Neuronal stem cell (in vitro differentiated cells): ENCODE data around the gene PRIM2.

ENCODE experiments used
- DNase-seq: peaks from one replicate; pipeline ENCODE4 v3.0.0-alpha.2; 2013; ENCODE audit warnings: low spot score
- H2AFZ ChIP-seq: one replicate; pipeline ENCODE4 v1.6.1; 2013; ENCODE audit warnings: mild to moderate bottlenecking, low read length, inconsistent platforms
- H2AK5ac ChIP-seq: 2 replicates; pipeline ENCODE4 v1.6.1; 2013; ENCODE audit warnings: low read depth, mild to moderate bottlenecking, inconsistent platforms, low read length, moderate library complexity, mixed read lengths
- H2BK120ac ChIP-seq: 2 replicates; pipeline ENCODE4 v1.6.1; 2013; ENCODE audit warnings: low read depth, mild to moderate bottlenecking, inconsistent platforms, low read length, moderate library complexity, mixed read lengths
- H2BK12ac ChIP-seq: one replicate; pipeline ENCODE4 v1.6.1; 2013; ENCODE audit warnings: low read length, inconsistent platforms
- H2BK15ac ChIP-seq: 2 replicates; pipeline ENCODE4 v1.6.1; 2013; ENCODE audit warnings: mild to moderate bottlenecking, low read length, inconsistent platforms, mixed read lengths
- H2BK5ac ChIP-seq: one replicate; pipeline ENCODE4 v1.6.1; 2013; ENCODE audit warnings: inconsistent platforms, mild to moderate bottlenecking, low read length, moderate library complexity
- H3K14ac ChIP-seq: one replicate; pipeline ENCODE4 v1.6.1; 2013; ENCODE audit warnings: low read length, inconsistent platforms
- H3K18ac ChIP-seq: 2 replicates; pipeline ENCODE4 v1.6.1; 2013; ENCODE audit warnings: low read length, inconsistent platforms
- H3K23ac ChIP-seq: 2 replicates; pipeline ENCODE4 v1.6.1; 2013; ENCODE audit warnings: low read depth, mild to moderate bottlenecking, mixed read lengths, low read length, inconsistent platforms; ENCODE audit not compliant: poor library complexity
- H3K27ac ChIP-seq: replicated peaks from 3 replicates; pipeline ENCODE4 v1.5.1; 2013; ENCODE audit warnings: low read length, inconsistent platforms
- H3K27me3 ChIP-seq, 3 experiments: 2 replicates each; pipeline ENCODE4 v1.6.1; 2013; ENCODE audit warnings: low read length in 3 of 3, mild to moderate bottlenecking in 2 of 3, inconsistent platforms in 1 of 3, low read depth in 1 of 3, mixed read lengths in 1 of 3, moderate library complexity in 1 of 3; ENCODE audit not compliant: control insufficient read depth in 3 of 3, insufficient read depth in 3 of 3
- H3K36me3 ChIP-seq, 2 donors: replicated peaks in 1 of 2; 2 replicates each; pipeline ENCODE4 v1.6.1; 2013; ENCODE audit warnings: low read length in 2 of 2; ENCODE audit not compliant: control insufficient read depth in 2 of 2, insufficient read depth in 2 of 2
- H3K4ac ChIP-seq: 2 replicates; pipeline ENCODE4 v1.6.1; 2013; ENCODE audit warnings: inconsistent platforms, mild to moderate bottlenecking, low read length, moderate library complexity
- H3K4me1 ChIP-seq, 2 donors: 1 replicate in 1 of 2; 2 replicates in 1 of 2; pipeline ENCODE4 v1.6.1; 2013; ENCODE audit warnings: low read length in 2 of 2, low read depth in 1 of 2; ENCODE audit not compliant: control insufficient read depth in 2 of 2, insufficient read depth in 1 of 2
- H3K4me2 ChIP-seq: one replicate; pipeline ENCODE4 v1.6.1; 2013; ENCODE audit warnings: mild to moderate bottlenecking, low read length, inconsistent platforms; ENCODE audit not compliant: insufficient read depth, poor library complexity, severe bottlenecking
- H3K4me3 ChIP-seq, 2 donors: 2 replicates each; pipeline ENCODE4 v1.5.1; 2013; ENCODE audit warnings: low read length in 2 of 2, mild to moderate bottlenecking in 2 of 2, inconsistent platforms in 1 of 2, moderate library complexity in 1 of 2
- H3K79me1 ChIP-seq: one replicate; pipeline ENCODE4 v1.6.1; 2013; ENCODE audit warnings: low read depth, mild to moderate bottlenecking, inconsistent platforms, low read length, moderate library complexity
- H3K9ac ChIP-seq: one replicate; pipeline ENCODE4 v1.6.1; 2013; ENCODE audit warnings: mild to moderate bottlenecking, low read depth, low read length, inconsistent platforms; ENCODE audit not compliant: poor library complexity
- H3K9me3 ChIP-seq, 2 donors: replicated peaks in 1 of 2; 2 replicates each; pipeline versions ENCODE3 to v1.6.1; 2013; ENCODE audit warnings: low read length in 2 of 2, mild to moderate bottlenecking in 2 of 2, inconsistent platforms in 1 of 2, low read depth in 1 of 2, mixed read lengths in 1 of 2, moderate library complexity in 1 of 2; ENCODE audit not compliant: control insufficient read depth in 2 of 2, insufficient read depth in 1 of 2
- H4K8ac ChIP-seq: one replicate; pipeline ENCODE4 v1.6.1; 2013; ENCODE audit warnings: low read depth, mild to moderate bottlenecking, inconsistent platforms, low read length, moderate library complexity
- H4K91ac ChIP-seq: one replicate; pipeline ENCODE4 v1.6.1; 2013; ENCODE audit warnings: low read length, low read depth, mild to moderate bottlenecking, inconsistent platforms; ENCODE audit not compliant: poor library complexity
- whole genome bisulfite sequencing, 2 donors: extraction: QIAGEN DNeasy Blood & Tissue Kit; methylation state at CpG; one replicate each; pipeline ENCODE4 v1.1.7; 2013; ENCODE audit warnings: missing lambda C conversion rate in 2 of 2, mixed read lengths in 1 of 2; ENCODE audit not compliant: insufficient read length in 2 of 2, insufficient replicate concordance in 1 of 2; ENCODE audit errors: extremely low coverage in 2 of 2; 5-methylcytosine and 5-hydroxymethylcytosine counted together

The PRIM2 gene

DNA sequence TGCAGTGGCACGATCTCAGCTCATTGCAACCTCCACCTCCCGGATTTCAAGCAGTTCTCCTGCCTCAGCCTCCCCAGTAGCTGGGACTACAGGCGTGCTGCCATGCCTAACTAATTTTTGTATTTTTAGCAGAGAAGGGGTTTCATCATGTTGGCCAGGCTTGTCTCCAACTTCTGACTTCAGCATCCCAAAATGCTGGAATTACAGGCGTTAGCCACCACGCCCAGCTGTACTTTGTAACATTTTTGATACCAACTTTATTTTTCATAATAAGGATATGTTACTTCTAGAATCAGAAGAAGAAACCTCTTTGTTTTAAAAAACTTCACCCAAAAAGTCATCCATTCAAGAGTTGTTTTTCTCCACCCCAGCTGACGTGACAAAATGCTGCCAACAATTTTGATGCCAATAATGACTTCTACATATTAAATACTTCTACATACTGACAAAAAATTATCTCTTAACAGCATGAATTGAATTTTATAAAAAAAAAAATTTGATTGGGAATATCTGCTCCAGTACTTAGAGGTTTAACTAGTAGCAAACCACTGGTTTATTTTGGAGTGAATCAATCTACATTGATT, 22.5 kb upstream of the PRIM2 start:
- Histone ChIP-seq H3K14ac (no peak overlapping the region), H3K4me1 (no peaks in the 10 kb centered on the region), H2BK120ac (no peak overlapping the region), H2AK5ac (no peak overlapping the region), H3K9ac (no peak overlapping the region), H3K27me3 (no peaks in the 10 kb centered on the region), H2BK5ac (no peak overlapping the region), H3K4me2 (no peak overlapping the region), H3K79me1 (no peaks in the 10 kb centered on the region), H3K36me3 (no peaks in the 10 kb centered on the region), H3K18ac (no peak overlapping the region), H2BK12ac (no peak overlapping the region), H3K9me3 (no peaks in the 10 kb centered on the region), H3K4ac (no peak overlapping the region), H4K91ac (no peak overlapping the region), H3K27ac (no peak overlapping the region), H4K8ac (no peak overlapping the region), H3K4me3 (no peak overlapping the region), H2AFZ (no peak overlapping the region), H3K23ac (no peak overlapping the region), H2BK15ac (no peak overlapping the region)
- WGBS, 2 donors = no CpG with 5 or more reads among the region's 6 CpGs
- no peak for DNase-seq

DNA sequence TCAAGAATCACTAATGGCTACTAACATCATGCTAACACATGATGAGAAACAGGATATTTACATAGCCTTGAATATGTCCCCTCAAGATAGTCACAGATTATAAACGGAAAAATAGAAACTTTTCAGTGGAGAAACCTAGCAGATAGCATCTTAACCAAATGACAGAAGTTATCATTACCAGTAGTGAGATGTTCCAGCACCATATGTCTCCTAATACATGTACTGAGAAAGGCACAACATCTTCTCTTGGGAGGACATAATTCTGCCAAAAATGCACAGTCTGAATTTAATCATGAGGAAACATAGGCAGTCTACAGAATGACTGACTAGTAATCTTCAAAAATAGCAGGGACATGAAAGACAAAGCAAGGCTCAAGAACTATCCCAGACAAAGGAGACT, 19.9 kb upstream of the PRIM2 start:
- Histone ChIP-seq H3K36me3 (no peaks in the 10 kb centered on the region), H3K23ac (no peak overlapping the region), H3K9me3 (no peaks in the 10 kb centered on the region), H3K4me1 (no peaks in the 10 kb centered on the region), H2BK15ac (no peak overlapping the region), H4K91ac (no peak overlapping the region), H2BK12ac (no peak overlapping the region), H2BK5ac (no peak overlapping the region), H2BK120ac (no peak overlapping the region), H3K18ac (no peak overlapping the region), H3K27me3 (no peaks in the 10 kb centered on the region), H4K8ac (no peak overlapping the region), H3K14ac (no peak overlapping the region), H3K4me3 (no peak overlapping the region), H3K79me1 (no peaks in the 10 kb centered on the region), H3K4me2 (no peak overlapping the region), H2AK5ac (no peak overlapping the region), H3K4ac (no peak overlapping the region), H2AFZ (no peak overlapping the region), H3K27ac (no peak overlapping the region), H3K9ac (no peak overlapping the region)
- no CpG with 5 or more reads among the region's 1 CpG for WGBS, 2 donors
- DNase-seq = no peak

DNA sequence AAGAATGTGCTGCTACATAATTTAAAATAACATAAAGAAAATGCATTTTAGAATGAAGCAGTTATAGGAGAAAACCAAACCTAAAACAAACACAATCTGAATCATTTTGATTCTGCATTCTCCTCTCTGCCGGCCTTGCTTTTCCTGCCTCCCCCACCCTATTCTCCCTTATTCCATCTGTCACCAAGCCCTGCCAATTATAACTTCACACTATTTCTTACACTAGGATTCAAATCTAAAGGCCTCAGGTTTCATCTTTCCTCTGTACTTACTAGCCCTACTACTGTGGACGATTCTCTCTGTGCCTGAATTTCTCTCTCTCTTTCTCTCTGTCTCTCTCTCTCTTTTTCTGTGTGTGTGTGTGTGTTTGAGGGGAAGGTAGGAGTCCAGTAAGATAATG, 18.7 kb upstream of the PRIM2 start:
- Histone ChIP-seq H3K4me3 (no peak overlapping the region), H3K27me3 (no peaks in the 10 kb centered on the region), H3K4ac (no peak overlapping the region), H2BK5ac (no peak overlapping the region), H2BK12ac (no peak overlapping the region), H2AFZ (no peak overlapping the region), H3K4me1 (no peaks in the 10 kb centered on the region), H3K23ac (no peak overlapping the region), H2AK5ac (no peak overlapping the region), H2BK15ac (no peak overlapping the region), H3K4me2 (no peak overlapping the region), H3K27ac (no peak overlapping the region), H3K36me3 (no peaks in the 10 kb centered on the region), H3K79me1 (no peaks in the 10 kb centered on the region), H4K91ac (no peak overlapping the region), H3K18ac (no peak overlapping the region), H3K14ac (no peak overlapping the region), H3K9me3 (no peaks in the 10 kb centered on the region), H3K9ac (no peak overlapping the region), H4K8ac (no peak overlapping the region), H2BK120ac (no peak overlapping the region)
- no CpG with 5 or more reads among the region's 2 CpGs for WGBS, 2 donors
- DNase-seq = no peak

- WGBS, 2 donors = no CpG with 5 or more reads among the region's 1 CpG
- no peak overlapping the region for H3K23ac ChIP-seq
- no peak overlapping the region for H2BK5ac ChIP-seq
- no peak overlapping the region for H3K4ac ChIP-seq
- H2BK15ac ChIP-seq = no peak overlapping the region
- no peak overlapping the region for H3K4me3 ChIP-seq
- H3K27ac ChIP-seq = no peak overlapping the region
- no peak overlapping the region for H3K18ac ChIP-seq
- no peaks in the 10 kb centered on the region for H3K9me3 ChIP-seq
- H2BK120ac ChIP-seq = no peak overlapping the region
- no peaks in the 10 kb centered on the region for H3K4me1 ChIP-seq
- no peak overlapping the region for H3K9ac ChIP-seq
- H3K27me3 ChIP-seq = peaks cover 0 to 11% (median 0%) of the 10 kb centered on the region in 3 experiments
- no peak for DNase-seq
- H3K36me3 ChIP-seq = no peaks in the 10 kb centered on the region
- no peak overlapping the region for H4K91ac ChIP-seq
- H4K8ac ChIP-seq = no peak overlapping the region
- H2BK12ac ChIP-seq = no peak overlapping the region
- H3K4me2 ChIP-seq = no peak overlapping the region
- H2AFZ ChIP-seq = no peak overlapping the region
- H2AK5ac ChIP-seq = no peak overlapping the region
- H3K14ac ChIP-seq = no peak overlapping the region
- H3K79me1 ChIP-seq = no peaks in the 10 kb centered on the region
Observed at GRCh38 chr6:57301757-57302156, 15.7 kb upstream of the PRIM2 start.
